Nephron progenitor cell (in vitro differentiated cells): Measurements from ENCODE around the gene HELT.

ENCODE experiments used
- DNase-seq: peaks from one replicate; pipeline ENCODE4 v3.0.0; 2021
- H3K27ac Mint-ChIP-seq: 2 replicates; pipeline ENCODE4 v1.8.0; 2021; ENCODE audit warnings: mild to moderate bottlenecking, moderate library complexity, mixed read lengths
- H3K27me3 Mint-ChIP-seq: 2 replicates; pipeline ENCODE4 v1.8.0; 2021; ENCODE audit warnings: mild to moderate bottlenecking, low read depth, mixed read lengths; ENCODE audit not compliant: poor library complexity
- H3K36me3 Mint-ChIP-seq: 2 replicates; pipeline ENCODE4 v1.8.0; 2021; ENCODE audit warnings: low read depth, mixed read lengths
- H3K4me1 Mint-ChIP-seq: 2 replicates; pipeline ENCODE4 v1.8.0; 2021; ENCODE audit warnings: mixed read lengths
- H3K4me3 Mint-ChIP-seq: 2 replicates; pipeline ENCODE4 v1.8.0; 2021; ENCODE audit warnings: mild to moderate bottlenecking, moderate library complexity, mixed read lengths
- H3K9me3 Mint-ChIP-seq: 2 replicates; pipeline ENCODE4 v1.8.0; 2021; ENCODE audit warnings: mild to moderate bottlenecking, moderate library complexity, mixed read lengths
- CTCF ChIP-seq: fragments of 200-600 bp; sonication (generic); IDR thresholded peaks from 2 replicates; pipeline ENCODE4 v1.5.0; 2021; ENCODE audit warnings: antibody characterized with exemption

The HELT gene

GRCh38 chr4:185018834-185019455, 655 bp downstream of the HELT start:
- H3K27ac Mint-ChIP-seq = no peak overlapping the region
- TF ChIP-seq CTCF = no peak
- H3K27me3 Mint-ChIP-seq = peaks cover 100% of the 10 kb centered on the region
- H3K9me3 Mint-ChIP-seq = no peaks in the 10 kb centered on the region
- DNase-seq = peak; percentile 18
- H3K4me3 Mint-ChIP-seq = peak overlapping the region; percentile 34
- peaks cover 40% of the 10 kb centered on the region for H3K4me1 Mint-ChIP-seq
- no peaks in the 10 kb centered on the region for H3K36me3 Mint-ChIP-seq

GRCh38 chr4:185019456-185020292, 1.4 kb downstream of the HELT start:
- Mint-ChIP-seq H3K4me1 (peaks cover 40% of the 10 kb centered on the region), H3K9me3 (no peaks in the 10 kb centered on the region), H3K36me3 (no peaks in the 10 kb centered on the region), H3K27me3 (peaks cover 100% of the 10 kb centered on the region), H3K4me3 (no peak overlapping the region), H3K27ac (no peak overlapping the region)
- no peak for TF ChIP-seq CTCF
- peak; percentile 33 for DNase-seq

GRCh38 chr4:185020293-185020808, 2.1 kb downstream of the HELT start:
- no peak for TF ChIP-seq CTCF
- H3K27me3 Mint-ChIP-seq = peaks cover 100% of the 10 kb centered on the region
- no peaks in the 10 kb centered on the region for H3K9me3 Mint-ChIP-seq
- H3K4me1 Mint-ChIP-seq = peaks cover 40% of the 10 kb centered on the region
- no peaks in the 10 kb centered on the region for H3K36me3 Mint-ChIP-seq
- DNase-seq = peak; percentile 41
- peak overlapping the region; percentile 50 for H3K4me3 Mint-ChIP-seq
- no peak overlapping the region for H3K27ac Mint-ChIP-seq

GRCh38 chr4:185020863-185021761, 2.8 kb downstream of the HELT start:
- H3K4me1 Mint-ChIP-seq = peaks cover 40% of the 10 kb centered on the region
- no peak for TF ChIP-seq CTCF

GRCh38 chr4:185023471-185023870, 5.2 kb downstream of the HELT start:
- H3K27ac Mint-ChIP-seq = no peak overlapping the region
- H3K4me3 Mint-ChIP-seq = no peak overlapping the region
- TF ChIP-seq CTCF = no peak
- H3K36me3 Mint-ChIP-seq = no peaks in the 10 kb centered on the region
- no peak for DNase-seq
- peaks cover 18% of the 10 kb centered on the region for H3K4me1 Mint-ChIP-seq
- no peaks in the 10 kb centered on the region for H3K9me3 Mint-ChIP-seq
- peaks cover 100% of the 10 kb centered on the region for H3K27me3 Mint-ChIP-seq

More at GRCh38 chr4:185020863-185021761, 2.8 kb downstream of the HELT start:
- peak overlapping the region; percentile 50 for H3K4me3 Mint-ChIP-seq
- H3K9me3 Mint-ChIP-seq = no peaks in the 10 kb centered on the region
- peaks cover 100% of the 10 kb centered on the region for H3K27me3 Mint-ChIP-seq
- peak; percentile 39 for DNase-seq
- H3K27ac Mint-ChIP-seq = no peak overlapping the region
- H3K36me3 Mint-ChIP-seq = no peaks in the 10 kb centered on the region
